Prostate gland (tissue), 2 donors: Measurements from ENCODE around the gene PRDM16. TPM values are rescaled to one million over a fixed set of nuclear protein-coding genes. Genes with fewer than 3 reads are reported as not detected.

Experiments
- DNase-seq: peaks from one replicate; pipeline ENCODE4 v3.0.0-alpha.2; 2019; ENCODE audit warnings: low spot score
- H3K27ac ChIP-seq, 2 donors: fragments of 200-600 bp; sonication (generic); 2 replicates each; pipeline ENCODE4 v1.5.1; 2017 to 2019
- H3K27me3 ChIP-seq: fragments of 200-600 bp; sonication (generic); replicated peaks from 2 replicates; pipeline ENCODE4 v1.5.1; 2019; ENCODE audit not compliant: insufficient read depth
- H3K36me3 ChIP-seq, 2 donors: fragments of 200-600 bp; sonication (generic); 1 replicate in 1 of 2; 2 replicates in 1 of 2; pipeline versions ENCODE4 v1.5.1 to v1.8.1; 2017 to 2019
- H3K4me1 ChIP-seq: fragments of 200-600 bp; sonication (generic); replicated peaks from 2 replicates; pipeline ENCODE4 v1.5.1; 2019
- H3K4me3 ChIP-seq, 2 donors: fragments of 200-600 bp; sonication (generic); 2 replicates each; pipeline ENCODE4 v1.5.1; 2017 to 2019
- H3K9me3 ChIP-seq: fragments of 200-600 bp; sonication (generic); 2 replicates; pipeline ENCODE4 v1.5.1; 2017
- CTCF ChIP-seq, 4 experiments: fragments of 200-600 bp in 2 of 4; fragments of 450-650 bp in 2 of 4; sonication (generic) in 2 of 4; IDR thresholded peaks; 1 replicate in 3 of 4; 2 replicates in 1 of 4; pipeline ENCODE4 v1.5.1; 2016 to 2019; ENCODE audit warnings: antibody characterized with exemption in 4 of 4, mild to moderate bottlenecking in 2 of 4, moderate library complexity in 2 of 4
- POLR2A ChIP-seq: fragments of 450-650 bp; IDR thresholded peaks from one replicate; pipeline ENCODE4 v1.6.1; 2016; ENCODE audit warnings: antibody characterized with exemption, mild to moderate bottlenecking
- POLR2AphosphoS5 ChIP-seq: sonication (generic); formaldehyde crosslinking; IDR thresholded peaks from one replicate; pipeline ENCODE4 v1.6.1; 2017; ENCODE audit warnings: antibody characterized with exemption
- WGBS: methylation state at CpG from one replicate; pipeline ENCODE4 v1.1.5; 2018; 5-methylcytosine and 5-hydroxymethylcytosine counted together
- intact Hi-C: fragments of 100-400 bp; cut with DNase I; formaldehyde crosslinking; loops from one replicate; pipeline ENCODE4 v1.14.2; 2022
- total RNA-seq, 2 donors: library from RNA; depleted of rRNA; stranded (reverse); fragments of >200 nt; gene quantifications; one replicate each; pipeline ENCODE4 v1.1.0, GENCODE V29; 2016

The PRDM16 gene
- total RNA-seq, 2 donors from 2014 or later, result 0.23 to 6.5 TPM

- Histone ChIP-seq H3K36me3 (no peaks in the 10 kb centered on the region), H3K4me3 (no peak overlapping the region), H3K27ac (no peak overlapping the region), H3K4me1 (peaks cover 2% of the 10 kb centered on the region), H3K27me3 (peaks cover 15% of the 10 kb centered on the region), H3K9me3 (no peaks in the 10 kb centered on the region)
- intact Hi-C loops, result no loop called here
- 83% methylated on average over 10 of the region's 10 CpGs for WGBS
- TF ChIP-seq CTCF (IDR thresholded peaks at IDR 0.05) (no peak), POLR2A (no peak), POLR2AphosphoS5 (no peak)
- no peak for DNase-seq
Measured at GRCh38 chr1:3058263-3059030, 10.6 kb upstream of the PRDM16 start.

GRCh38 chr1:3060127-3060526, 8.9 kb upstream of the PRDM16 start:
- Histone ChIP-seq H3K4me3 (no peak overlapping the region), H3K36me3 (no peaks in the 10 kb centered on the region), H3K27ac (no peak overlapping the region), H3K27me3 (peaks cover 32% of the 10 kb centered on the region), H3K4me1 (peaks cover 9% of the 10 kb centered on the region), H3K9me3 (no peaks in the 10 kb centered on the region)
- TF ChIP-seq CTCF (IDR thresholded peaks at IDR 0.05) (no peak), POLR2A (no peak), POLR2AphosphoS5 (no peak)
- intact Hi-C loops, result no loop called here
- no peak for DNase-seq
- whole genome bisulfite sequencing, result 72% methylated on average over 9 of the region's 9 CpGs

GRCh38 chr1:3060601-3061551, 8.1 kb upstream of the PRDM16 start:
- intact Hi-C loops, result no loop called here
- Histone ChIP-seq H3K27me3 (peaks cover 36% of the 10 kb centered on the region), H3K36me3 (no peaks in the 10 kb centered on the region), H3K9me3 (no peaks in the 10 kb centered on the region), H3K4me1 (peaks cover 9% of the 10 kb centered on the region), H3K27ac (no peak overlapping the region), H3K4me3 (no peak overlapping the region)
- TF ChIP-seq CTCF (IDR thresholded peaks at IDR 0.05) (no peak), POLR2AphosphoS5 (no peak), POLR2A (no peak)
- 58% methylated on average over 14 of the region's 15 CpGs for WGBS
- DNase-seq, result no peak

GRCh38 chr1:3061566-3061965, 7.4 kb upstream of the PRDM16 start:
- Histone ChIP-seq H3K36me3 (no peaks in the 10 kb centered on the region), H3K4me3 (no peak overlapping the region), H3K27me3 (peaks cover 42% of the 10 kb centered on the region), H3K9me3 (no peaks in the 10 kb centered on the region), H3K4me1 (peaks cover 9% of the 10 kb centered on the region), H3K27ac (no peak overlapping the region)
- WGBS, result 43% methylated on average over 5 of the region's 5 CpGs
- TF ChIP-seq POLR2AphosphoS5 (no peak), POLR2A (no peak), CTCF (IDR thresholded peaks at IDR 0.05) (no peak)
- DNase-seq, result no peak
- intact Hi-C loops, result no loop called here
